ENCODE results near the gene CTSK. TPM values are rescaled to one million over a fixed set of nuclear protein-coding genes. Genes with fewer than 3 reads are reported as not detected.
A peak's percentile ranks its signal among the peaks of the same experiment; 100 is the strongest.

CTSK gene
- total RNA-seq, 6 donors from 2014 or later = 9.6 to 35.4 (median 19.8) TPM

- peaks cover 8 to 53% (median 17%) of the 10 kb centered on the region in 4 donors for H3K36me3 ChIP-seq
- peaks cover 0 to 4% (median 1%) of the 10 kb centered on the region in 4 donors for H3K4me1 ChIP-seq
- no peaks in the 10 kb centered on the region for H3K27me3 ChIP-seq
Measured at GRCh38 chr1:150748878-150749719, 59.0 kb downstream of the CTSK start.

More at GRCh38 chr1:150748878-150749719, 59.0 kb downstream of the CTSK start:
- TF ChIP-seq POLR2AphosphoS5 (IDR thresholded peaks at IDR 0.05) (no peak), EP300 (IDR thresholded peaks at IDR 0.05) (no peak), POLR2A (IDR thresholded peaks at IDR 0.05) (no peak)
- TF ChIP-seq, protein P1, sequence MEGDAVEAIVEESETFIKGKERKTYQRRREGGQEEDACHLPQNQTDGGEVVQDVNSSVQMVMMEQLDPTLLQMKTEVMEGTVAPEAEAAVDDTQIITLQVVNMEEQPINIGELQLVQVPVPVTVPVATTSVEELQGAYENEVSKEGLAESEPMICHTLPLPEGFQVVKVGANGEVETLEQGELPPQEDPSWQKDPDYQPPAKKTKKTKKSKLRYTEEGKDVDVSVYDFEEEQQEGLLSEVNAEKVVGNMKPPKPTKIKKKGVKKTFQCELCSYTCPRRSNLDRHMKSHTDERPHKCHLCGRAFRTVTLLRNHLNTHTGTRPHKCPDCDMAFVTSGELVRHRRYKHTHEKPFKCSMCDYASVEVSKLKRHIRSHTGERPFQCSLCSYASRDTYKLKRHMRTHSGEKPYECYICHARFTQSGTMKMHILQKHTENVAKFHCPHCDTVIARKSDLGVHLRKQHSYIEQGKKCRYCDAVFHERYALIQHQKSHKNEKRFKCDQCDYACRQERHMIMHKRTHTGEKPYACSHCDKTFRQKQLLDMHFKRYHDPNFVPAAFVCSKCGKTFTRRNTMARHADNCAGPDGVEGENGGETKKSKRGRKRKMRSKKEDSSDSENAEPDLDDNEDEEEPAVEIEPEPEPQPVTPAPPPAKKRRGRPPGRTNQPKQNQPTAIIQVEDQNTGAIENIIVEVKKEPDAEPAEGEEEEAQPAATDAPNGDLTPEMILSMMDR (IDR thresholded peaks at IDR 0.05) = no peak
- H3K9me3 ChIP-seq = no peaks in the 10 kb centered on the region
- WGBS, 2 donors = 86 to 87% methylated on average over 12 of the region's 12 CpGs
- DNase-seq = no peak
- no peak for ATAC-seq (ENCODE audit: low FRiP score in 2 of 2)
- peak overlapping the region in 1 of 4 donors; percentile 15 for H3K27ac ChIP-seq
- H3K4me3 ChIP-seq = no peak overlapping the region

Small RNA genes lying within 50 kb of the gene (small RNA-seq; reads per million reads assigned to genes)
- 0 reads per million in 4 donors for gene RNU6-1309P

Other genes starting within 250 kb of the CTSK start
- gene MCL1, start 228.7 kb downstream of the CTSK start, total RNA-seq = 100 to 1,000 TPM; 188 to 580 (median 425) TPM
- gene ENSA, start 178.6 kb downstream of the CTSK start, total RNA-seq = 100 to 1,000 TPM; 141 to 271 (median 212) TPM
- gene GOLPH3L, start 111.1 kb downstream of the CTSK start, total RNA-seq = 10 to 100 TPM in 5 of 6 donors, 1 to 10 TPM in 1; 7.9 to 40.6 (median 23.8) TPM
- 1 to 10 TPM in 2 of 6 donors, under 1 TPM in 1, not detected in 3; 0.54 to 3.0 (median 2.6) TPM for gene HORMAD1, start 87.4 kb downstream of the CTSK start, total RNA-seq
- gene CTSS, start 42.5 kb downstream of the CTSK start, total RNA-seq = 100 to 1,000 TPM; 153 to 625 (median 455) TPM
- 10 to 100 TPM; 44.0 to 76.5 (median 53.9) TPM for gene ARNT, start 68.3 kb upstream of the CTSK start, total RNA-seq
- gene CTXND2, start 78.9 kb upstream of the CTSK start, total RNA-seq = not detected
- gene SETDB1, start 118.1 kb upstream of the CTSK start, total RNA-seq = 10 to 100 TPM; 26.8 to 88.0 (median 40.3) TPM
- 100 to 1,000 TPM in 5 of 6 donors, 10 to 100 TPM in 1; 93.2 to 322 (median 204) TPM for gene CERS2, start 166.6 kb upstream of the CTSK start, total RNA-seq
- 1 to 10 TPM in 4 of 6 donors, under 1 TPM in 1, not detected in 1; 0.67 to 5.2 (median 1.2) TPM for gene ANXA9, start 174.0 kb upstream of the CTSK start, total RNA-seq
- 10 to 100 TPM; 14.5 to 34.3 (median 26.9) TPM for gene MINDY1, start 198.6 kb upstream of the CTSK start, total RNA-seq
- gene PRUNE1, start 200.2 kb upstream of the CTSK start, total RNA-seq = 10 to 100 TPM; 16.3 to 28.3 (median 21.2) TPM
- 100 to 1,000 TPM in 1 of 6 donors, 10 to 100 TPM in 2, 1 to 10 TPM in 3; 2.3 to 213 (median 11.7) TPM for gene BNIPL, start 228.3 kb upstream of the CTSK start, total RNA-seq
- 1 to 10 TPM; 2.6 to 9.4 (median 3.8) TPM for gene C1orf56, start 239.5 kb upstream of the CTSK start, total RNA-seq

Data from upper lobe of left lung (tissue), 6 donors.